HCT116 (cell line): ENCODE data around the gene HOMER3.

Experiments
- CTCF ChIP-seq, 3 experiments: fragments of 200-600 bp in 1 of 3; sonication (generic) in 1 of 3; IDR thresholded peaks in 2 of 3; conservative IDR thresholded peaks in 1 of 3; 2 replicates each; pipeline ENCODE4 v1.5.1; 2012 to 2017; ENCODE audit warnings: low read depth in 2 of 3, low read length in 2 of 3, antibody characterized with exemption in 1 of 3, borderline replicate concordance in 1 of 3, control low read depth in 1 of 3, mild to moderate bottlenecking in 1 of 3, mixed read lengths in 1 of 3, mixed run types in 1 of 3, moderate library complexity in 1 of 3; ENCODE audit not compliant: insufficient read depth in 1 of 3
- EZH2 ChIP-seq: fragments of 200-600 bp; sonication (generic); IDR thresholded peaks from 2 replicates; pipeline ENCODE4 v1.6.1; 2017; ENCODE audit warnings: antibody characterized with exemption, mixed run types
- POLR2A ChIP-seq: IDR thresholded peaks from 2 replicates; pipeline ENCODE4 v1.7.0; 2011; ENCODE audit warnings: borderline replicate concordance; ENCODE audit not compliant: insufficient read depth, insufficient read length; ENCODE audit errors: extremely low read depth
- POLR2AphosphoS5 ChIP-seq: IDR thresholded peaks from 2 replicates; pipeline ENCODE4 v1.6.1; 2011; ENCODE audit warnings: mild to moderate bottlenecking, low read depth, low read length, moderate library complexity
- RAD21 ChIP-seq: IDR thresholded peaks from 2 replicates; pipeline ENCODE4 v1.6.1; 2012; ENCODE audit warnings: low read depth, mild to moderate bottlenecking
- REST ChIP-seq: IDR thresholded peaks from 2 replicates; pipeline ENCODE4 v1.6.1; 2012; ENCODE audit warnings: low read depth
- SIN3A ChIP-seq: IDR thresholded peaks from 2 replicates; pipeline ENCODE4 v1.6.1; 2012; ENCODE audit warnings: low read depth
- SRF ChIP-seq: IDR thresholded peaks from 2 replicates; pipeline ENCODE4 v1.6.1; 2012; ENCODE audit warnings: low read depth
- TCF7L2 ChIP-seq: IDR thresholded peaks from 2 replicates; pipeline ENCODE4 v1.7.0; 2011; ENCODE audit warnings: borderline replicate concordance, inconsistent platforms; ENCODE audit not compliant: insufficient read depth, insufficient read length; ENCODE audit errors: extremely low read depth
- YY1 ChIP-seq: IDR thresholded peaks from 2 replicates; pipeline ENCODE4 v1.6.1; 2011; ENCODE audit warnings: low read length, low read depth, moderate library complexity, mild to moderate bottlenecking; ENCODE audit not compliant: insufficient replicate concordance; ENCODE audit errors: extremely low read depth
- ZBTB33 ChIP-seq: IDR thresholded peaks from 2 replicates; pipeline ENCODE4 v1.6.1; 2011; ENCODE audit warnings: mild to moderate bottlenecking, low read length, moderate library complexity; ENCODE audit not compliant: insufficient replicate concordance; ENCODE audit errors: extremely low read depth
- ZNF274 ChIP-seq: fragments of 200-500 bp; sonication (Bioruptor generic); IDR thresholded peaks from 2 replicates; pipeline ENCODE4 v1.6.1; 2014; ENCODE audit warnings: mild to moderate bottlenecking, low read depth, low read length, inconsistent platforms

GRCh38 chr19:18966307-18966706 lies 25.3 kb upstream of the HOMER3 start:
- TF ChIP-seq ZBTB33 (no peak), EZH2 (no peak), TCF7L2 (no peak), ZNF274 (no peak), CTCF (IDR thresholded peaks at IDR 0.05 in 2 of 3, conservative IDR thresholded peaks at IDR 0.05 in 1 of 3; ENCODE audit: borderline replicate concordance in 1 of 3, insufficient read depth in 1 of 3, low read depth in 2 of 3, low read length in 2 of 3) (no peak), YY1 (no peak), RAD21 (no peak), POLR2A (no peak), REST (no peak), SRF (no peak), POLR2AphosphoS5 (no peak), SIN3A (no peak)
